CD4-positive, CD25-positive, alpha-beta regulatory T cell (primary cell): ENCODE data around the gene SLMAP. TPM values are rescaled to one million over a fixed set of nuclear protein-coding genes. Genes with fewer than 3 reads are reported as not detected.
A peak's percentile ranks its signal among the peaks of the same experiment; 100 is the strongest.

ENCODE experiments used
- ATAC-seq, 2 donors: fragments of 150-1000 bp; cut with Tn5 transposase; one replicate each; pipeline ENCODE4 v1.10.0; 2021; ENCODE audit warnings: low read depth in 2 of 2, moderate number of reproducible peaks in 2 of 2, moderate library complexity in 1 of 2
- DNase-seq, 3 donors: peaks; one replicate each; pipeline versions ENCODE4 v3.0.0 to v3.0.0-alpha.2; 2012 to 2022; ENCODE audit warnings: mixed read lengths in 1 of 3
- H3K27ac ChIP-seq: one replicate; pipeline ENCODE4 v1.7.0; 2013; ENCODE audit warnings: mild to moderate bottlenecking, low read length; ENCODE audit not compliant: insufficient read depth, poor library complexity, severe bottlenecking
- H3K27me3 ChIP-seq: one replicate; pipeline ENCODE4 v1.7.0; 2013; ENCODE audit warnings: low read length; ENCODE audit not compliant: control insufficient read depth, insufficient read depth
- H3K36me3 ChIP-seq: one replicate; pipeline ENCODE4 v1.7.0; 2013; ENCODE audit warnings: mild to moderate bottlenecking, low read length, moderate library complexity; ENCODE audit not compliant: control insufficient read depth, insufficient read depth
- H3K4me1 ChIP-seq: 2 replicates; pipeline ENCODE4 v1.7.0; 2013; ENCODE audit warnings: mild to moderate bottlenecking, low read length; ENCODE audit not compliant: insufficient read depth, control insufficient read depth, poor library complexity, severe bottlenecking
- H3K4me3 ChIP-seq: one replicate; pipeline ENCODE4 v1.7.0; 2013; ENCODE audit warnings: low read depth, mild to moderate bottlenecking, low read length, moderate library complexity
- H3K9me3 ChIP-seq, 2 experiments: 1 replicate in 1 of 2; 2 replicates in 1 of 2; pipeline ENCODE4 v1.7.0; 2013; ENCODE audit warnings: low read length in 2 of 2, mild to moderate bottlenecking in 1 of 2, moderate library complexity in 1 of 2; ENCODE audit not compliant: control insufficient read depth in 2 of 2
- H3K27ac Mint-ChIP-seq, 3 donors: one replicate each; pipeline ENCODE4 v1.8.0; 2020 to 2022; ENCODE audit warnings: mild to moderate bottlenecking in 3 of 3, mixed read lengths in 3 of 3, moderate library complexity in 2 of 3
- H3K27me3 Mint-ChIP-seq: one replicate; pipeline ENCODE4 v1.8.0; 2022; ENCODE audit warnings: mild to moderate bottlenecking, mixed read lengths
- H3K36me3 Mint-ChIP-seq: one replicate; pipeline ENCODE4 v1.8.0; 2020; ENCODE audit warnings: mixed read lengths
- H3K4me1 Mint-ChIP-seq, 4 donors: one replicate each; pipeline ENCODE4 v1.8.0; 2020 to 2022; ENCODE audit warnings: mixed read lengths in 4 of 4, mild to moderate bottlenecking in 1 of 4
- H3K4me3 Mint-ChIP-seq, 4 donors: one replicate each; pipeline ENCODE4 v1.8.0; 2020 to 2022; ENCODE audit warnings: mild to moderate bottlenecking in 4 of 4, mixed read lengths in 4 of 4, moderate library complexity in 3 of 4
- H3K9me3 Mint-ChIP-seq, 7 donors: one replicate each; pipeline ENCODE4 v1.8.0; 2020 to 2022; ENCODE audit warnings: mixed read lengths in 7 of 7, mild to moderate bottlenecking in 3 of 7, moderate library complexity in 2 of 7
- polyA plus RNA-seq, 4 donors: library from polyadenylated mRNA; unstranded; fragments of 300-500 nt; fragmentation: Illumina TruSeq; gene quantifications; one replicate each; pipeline ENCODE4 v1.2.3, GENCODE V29; 2021
- total RNA-seq: library from RNA; stranded (reverse); gene quantifications from one replicate; pipeline ENCODE4 v1.2.3, GENCODE V29; 2022

Gene SLMAP
- total and polyA plus RNA-seq, 5 donors from 2014 or later, result 13.5 to 84.9 (median 21.3) TPM

DNA sequence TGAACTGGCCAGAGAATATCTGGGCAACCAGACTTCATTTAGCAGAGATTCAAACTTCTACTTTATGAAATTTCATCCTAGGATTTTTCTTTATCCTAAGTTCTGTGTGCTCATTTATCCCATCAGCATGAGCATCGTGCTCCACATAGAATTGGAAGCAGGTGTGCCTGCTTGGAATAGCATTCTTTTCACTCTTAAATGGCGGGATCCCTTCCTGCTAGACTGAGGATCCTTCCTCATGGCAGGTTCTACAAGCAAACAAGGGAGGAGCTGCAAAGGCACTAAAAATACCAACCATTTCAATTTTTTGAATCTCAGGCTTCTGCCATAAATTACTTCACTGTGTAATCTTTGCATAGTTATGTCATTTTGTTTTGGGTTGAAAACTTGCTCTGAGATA, 177.5 kb downstream of the SLMAP start:
- DNase-seq, result no peak
- H3K27ac ChIP-seq, result no peak overlapping the region
- no peaks in the 10 kb centered on the region for H3K9me3 ChIP-seq
- H3K9me3 Mint-ChIP-seq, result no peaks in the 10 kb centered on the region
- H3K27me3 Mint-ChIP-seq, result no peaks in the 10 kb centered on the region
- peaks cover 16% of the 10 kb centered on the region for H3K36me3 Mint-ChIP-seq
- no peak for ATAC-seq
- no peaks in the 10 kb centered on the region for H3K27me3 ChIP-seq
- no peak overlapping the region for H3K27ac Mint-ChIP-seq
- no peaks in the 10 kb centered on the region for H3K4me1 ChIP-seq
- no peak overlapping the region for H3K4me3 Mint-ChIP-seq
- peaks cover 0 to 2% (median 0%) of the 10 kb centered on the region in 4 donors for H3K4me1 Mint-ChIP-seq
- H3K36me3 ChIP-seq, result peaks cover 9% of the 10 kb centered on the region
- H3K4me3 ChIP-seq, result no peak overlapping the region

GRCh38 chr3:57934373-57934772, 178.3 kb downstream of the SLMAP start:
- H3K4me1 Mint-ChIP-seq, result peaks cover 0 to 2% (median 0%) of the 10 kb centered on the region in 4 donors
- H3K4me1 ChIP-seq, result no peaks in the 10 kb centered on the region
- no peaks in the 10 kb centered on the region for H3K9me3 Mint-ChIP-seq
- H3K4me3 ChIP-seq, result no peak overlapping the region
- H3K9me3 ChIP-seq, result no peaks in the 10 kb centered on the region
- H3K36me3 Mint-ChIP-seq, result peaks cover 16% of the 10 kb centered on the region
- no peak overlapping the region for H3K27ac Mint-ChIP-seq
- no peak for DNase-seq
- H3K27me3 ChIP-seq, result no peaks in the 10 kb centered on the region
- H3K4me3 Mint-ChIP-seq, result no peak overlapping the region
- H3K27ac ChIP-seq, result no peak overlapping the region
- H3K27me3 Mint-ChIP-seq, result no peaks in the 10 kb centered on the region
- ATAC-seq, result no peak
- peaks cover 9% of the 10 kb centered on the region for H3K36me3 ChIP-seq

DNA sequence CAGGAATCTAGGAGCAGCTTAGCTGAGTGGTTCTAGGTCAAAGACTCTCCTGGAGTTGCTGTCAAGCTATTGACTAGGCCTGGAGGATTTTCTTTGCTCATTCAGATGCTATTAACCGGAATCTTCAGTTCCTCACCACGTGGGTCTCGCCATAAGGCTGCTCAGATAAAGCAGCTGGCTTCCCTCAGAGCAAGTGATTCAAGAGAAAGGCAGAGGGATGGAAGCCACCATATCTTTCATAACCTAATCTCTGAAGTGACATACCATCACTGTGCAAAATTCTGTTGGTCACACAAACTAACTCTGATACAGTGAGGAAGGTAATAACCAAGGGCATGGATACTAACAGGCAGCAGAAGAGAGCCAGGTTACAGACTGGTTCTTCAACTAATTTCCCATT, 179.4 kb downstream of the SLMAP start:
- no peak overlapping the region for H3K27ac Mint-ChIP-seq
- no peak overlapping the region for H3K27ac ChIP-seq
- H3K27me3 ChIP-seq, result no peaks in the 10 kb centered on the region
- ATAC-seq (no peak), DNase-seq (no peak)
- H3K36me3 Mint-ChIP-seq, result peaks cover 10% of the 10 kb centered on the region
- H3K27me3 Mint-ChIP-seq, result no peaks in the 10 kb centered on the region
- H3K4me3 ChIP-seq, result no peak overlapping the region
- peaks cover 0 to 4% (median 0%) of the 10 kb centered on the region in 4 donors for H3K4me1 Mint-ChIP-seq
- no peaks in the 10 kb centered on the region for H3K9me3 Mint-ChIP-seq
- H3K36me3 ChIP-seq, result peaks cover 9% of the 10 kb centered on the region
- H3K9me3 ChIP-seq, result no peaks in the 10 kb centered on the region
- no peak overlapping the region for H3K4me3 Mint-ChIP-seq
- H3K4me1 ChIP-seq, result no peaks in the 10 kb centered on the region

- Histone ChIP-seq H3K4me3 (no peak overlapping the region), H3K9me3 (no peaks in the 10 kb centered on the region), H3K36me3 (peaks cover 2% of the 10 kb centered on the region), H3K27ac (no peak overlapping the region), H3K27me3 (no peaks in the 10 kb centered on the region), H3K4me1 (no peaks in the 10 kb centered on the region)
- peak overlapping the region in 1 of 3 donors; percentile 88 for H3K27ac Mint-ChIP-seq
- H3K9me3 Mint-ChIP-seq, result peaks cover 0 to 3% (median 0%) of the 10 kb centered on the region in 7 donors
- H3K36me3 Mint-ChIP-seq, result peaks cover 7% of the 10 kb centered on the region
- ATAC-seq, result no peak
- H3K4me3 Mint-ChIP-seq, result no peak overlapping the region
- DNase-seq, result no peak
- no peaks in the 10 kb centered on the region for H3K27me3 Mint-ChIP-seq
- H3K4me1 Mint-ChIP-seq, result peaks cover 0 to 4% (median 0%) of the 10 kb centered on the region in 4 donors
Observed at GRCh38 chr3:57937092-57937491, 181.0 kb downstream of the SLMAP start.

DNA sequence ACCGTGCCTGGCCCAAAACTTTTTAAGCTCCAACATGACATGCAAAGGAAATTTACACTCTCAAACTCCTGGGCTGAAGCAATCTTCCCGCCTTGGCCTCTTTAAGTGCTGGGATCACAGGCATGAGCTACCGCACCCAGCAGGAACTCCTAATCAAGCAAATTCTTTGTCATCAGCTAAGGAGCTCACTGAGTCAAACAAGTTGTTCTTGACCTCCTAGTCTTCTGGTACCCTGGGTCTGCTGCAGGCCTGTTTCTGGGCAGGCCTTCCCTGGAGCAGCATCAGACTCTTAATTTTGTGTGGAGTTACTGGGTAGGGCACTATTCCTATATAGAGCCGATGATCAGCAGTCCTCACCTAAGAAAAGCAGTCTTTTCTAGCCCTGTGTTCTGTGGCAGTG, 183.7 kb downstream of the SLMAP start:
- Histone ChIP-seq H3K36me3 (no peaks in the 10 kb centered on the region), H3K9me3 (no peaks in the 10 kb centered on the region), H3K4me1 (no peaks in the 10 kb centered on the region), H3K4me3 (no peak overlapping the region), H3K27ac (no peak overlapping the region), H3K27me3 (no peaks in the 10 kb centered on the region)
- DNase-seq (no peak), ATAC-seq (no peak)
- Mint-ChIP-seq H3K4me1 (peaks cover 0 to 5% (median 0%) of the 10 kb centered on the region in 4 donors), H3K9me3 (peaks cover 0 to 3% (median 0%) of the 10 kb centered on the region in 7 donors), H3K36me3 (no peaks in the 10 kb centered on the region), H3K4me3 (no peak overlapping the region), H3K27me3 (no peaks in the 10 kb centered on the region), H3K27ac (no peak overlapping the region)

DNA sequence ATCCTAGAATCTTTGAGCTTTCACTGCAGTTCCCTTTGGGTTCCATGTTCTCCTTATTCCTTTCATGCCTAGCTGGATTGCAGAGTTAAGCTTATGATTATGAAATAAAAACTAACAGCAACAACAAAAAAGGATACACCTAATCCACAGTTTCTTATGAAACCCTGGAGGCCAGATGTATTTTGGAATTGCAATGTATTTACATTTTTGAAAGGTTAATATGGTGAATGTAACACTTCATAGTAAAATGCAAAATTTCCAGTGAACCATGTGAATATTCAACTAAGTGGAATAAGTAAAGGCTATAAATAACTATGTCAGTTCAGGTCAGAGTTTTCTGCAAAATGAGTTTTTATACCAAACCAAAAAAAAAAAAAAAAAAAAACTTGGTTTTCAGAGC, 186.3 kb downstream of the SLMAP start:
- Histone ChIP-seq H3K27me3 (no peaks in the 10 kb centered on the region), H3K4me1 (no peaks in the 10 kb centered on the region), H3K9me3 (no peaks in the 10 kb centered on the region), H3K27ac (no peak overlapping the region), H3K4me3 (no peak overlapping the region), H3K36me3 (no peaks in the 10 kb centered on the region)
- H3K4me3 Mint-ChIP-seq, result no peak overlapping the region
- DNase-seq (no peak), ATAC-seq (no peak)
- peaks cover 0 to 3% (median 0%) of the 10 kb centered on the region in 7 donors for H3K9me3 Mint-ChIP-seq
- H3K27ac Mint-ChIP-seq, result no peak overlapping the region
- H3K27me3 Mint-ChIP-seq, result no peaks in the 10 kb centered on the region
- H3K4me1 Mint-ChIP-seq, result peaks cover 0 to 5% (median 0%) of the 10 kb centered on the region in 4 donors
- H3K36me3 Mint-ChIP-seq, result no peaks in the 10 kb centered on the region

DNA sequence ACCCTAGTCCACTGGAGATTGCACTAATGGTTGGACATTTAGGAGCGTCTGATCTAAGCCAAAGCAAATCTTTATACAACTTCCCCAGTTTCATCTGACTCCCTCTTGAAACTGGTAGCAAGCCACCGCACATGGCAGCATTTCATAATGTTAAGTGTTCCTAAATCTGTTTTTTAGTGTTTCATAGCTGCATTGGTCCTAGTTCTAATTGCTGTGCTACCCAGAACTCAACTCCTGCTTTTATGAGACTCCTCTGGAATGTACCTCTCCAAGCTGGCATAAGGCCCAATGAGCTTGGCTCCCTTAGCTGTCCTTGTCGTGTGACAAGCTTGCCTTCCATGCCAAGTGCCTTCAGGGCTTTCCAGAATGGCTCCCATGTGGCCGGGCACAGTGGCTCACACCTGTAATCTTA, 186.8 kb downstream of the SLMAP start:
- Histone ChIP-seq H3K36me3 (no peaks in the 10 kb centered on the region), H3K27ac (no peak overlapping the region), H3K4me3 (no peak overlapping the region), H3K9me3 (no peaks in the 10 kb centered on the region), H3K27me3 (no peaks in the 10 kb centered on the region), H3K4me1 (no peaks in the 10 kb centered on the region)
- ATAC-seq, result no peak
- Mint-ChIP-seq H3K9me3 (peaks cover 0 to 3% (median 0%) of the 10 kb centered on the region in 7 donors), H3K4me1 (peaks cover 0 to 5% (median 0%) of the 10 kb centered on the region in 4 donors), H3K4me3 (no peak overlapping the region), H3K27me3 (no peaks in the 10 kb centered on the region), H3K27ac (no peak overlapping the region), H3K36me3 (no peaks in the 10 kb centered on the region)
- no peak for DNase-seq
